ENCODE measurements around the gene RPL36. TPM values are rescaled to one million over a fixed set of nuclear protein-coding genes. Genes with fewer than 3 reads are reported as not detected.

RPL36 gene
- total RNA-seq, 1 donor from 2014 or later, result 435 TPM

DNA sequence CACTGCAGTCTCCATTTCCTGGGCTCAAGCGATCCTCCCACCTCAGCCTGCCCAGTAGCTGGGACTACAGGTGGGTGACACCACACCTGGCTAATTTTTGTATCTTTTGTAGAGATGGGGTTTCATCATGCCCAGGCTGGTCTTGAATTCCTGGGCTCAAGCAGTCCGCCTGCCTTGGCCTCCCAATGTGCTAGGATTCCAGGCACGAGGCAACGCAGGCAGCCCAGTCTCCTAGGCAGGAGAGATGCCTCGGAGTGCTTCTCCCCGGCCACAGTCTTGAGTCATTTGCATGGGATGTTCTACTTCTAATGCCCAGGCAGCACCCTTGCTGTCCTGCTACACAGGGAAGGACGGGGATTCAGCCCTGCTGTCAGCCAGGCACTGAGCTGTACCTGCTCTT, 18.5 kb upstream of the RPL36 start:
- ATAC-seq (no peak), DNase-seq (ENCODE audit: missing footprints) (no peak)
- intact Hi-C loops (cut with DNase I), result no loop called here

DNA sequence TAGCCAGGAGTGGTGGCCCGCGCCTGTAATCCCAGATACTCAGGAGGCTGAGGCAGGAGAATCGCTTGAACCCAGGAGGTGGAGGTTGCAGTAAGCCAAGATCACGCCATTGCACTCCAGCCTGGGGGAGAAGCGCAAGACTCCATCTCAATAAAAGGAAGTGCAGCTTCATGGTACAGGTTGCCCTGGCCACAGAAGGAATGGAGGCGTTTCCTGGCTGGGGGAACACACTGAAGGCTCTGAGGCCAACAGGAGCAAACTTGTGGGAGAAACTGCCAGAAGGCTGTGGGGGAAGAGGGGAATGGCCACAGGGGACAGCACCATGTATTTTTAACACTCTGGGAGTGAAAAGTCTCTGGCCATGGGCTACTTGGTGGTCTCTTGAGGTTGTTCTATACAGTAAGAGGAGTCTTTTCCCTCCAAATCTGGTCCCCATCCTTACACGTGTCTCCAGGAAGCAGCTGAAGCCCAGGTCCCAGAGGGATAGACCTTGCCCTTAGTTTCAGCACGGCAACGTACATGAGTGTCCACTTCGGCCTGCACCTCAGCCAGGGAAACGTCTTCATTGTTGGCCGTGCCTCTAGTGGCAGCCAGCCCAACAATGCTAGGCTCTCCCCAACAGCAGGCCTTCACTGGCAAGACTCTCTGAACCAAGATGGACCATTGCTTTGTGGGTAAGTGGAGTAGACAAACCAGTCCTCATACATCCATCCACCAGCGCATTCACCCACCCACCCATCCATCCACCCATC, 17.2 kb upstream of the RPL36 start:
- DNase-seq (ENCODE audit: missing footprints), result no peak

DNA sequence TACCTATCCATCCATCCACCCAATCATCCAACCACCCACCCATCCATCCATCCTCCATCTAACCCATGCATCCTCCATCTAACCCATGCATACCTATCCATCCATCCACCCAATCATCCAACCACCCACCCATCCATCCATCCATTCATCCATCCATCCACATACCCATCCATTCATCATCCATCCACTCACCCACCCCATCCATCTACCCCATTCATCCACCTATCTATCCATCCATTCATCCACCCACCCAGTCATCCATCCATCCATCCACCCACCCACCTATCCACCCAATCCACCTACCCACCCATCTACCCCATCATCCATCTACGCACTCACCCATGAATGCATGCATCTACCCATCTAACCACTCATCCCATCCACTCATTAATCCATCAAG, 16.3 kb upstream of the RPL36 start:
- intact Hi-C loops (cut with DNase I), result no loop called here
- ATAC-seq (no peak), DNase-seq (ENCODE audit: missing footprints) (no peak)

More for the DNA sequence above, 17.2 kb upstream of the RPL36 start:
- no peak for ATAC-seq
- intact Hi-C loops (cut with DNase I), result no loop called here

DNA sequence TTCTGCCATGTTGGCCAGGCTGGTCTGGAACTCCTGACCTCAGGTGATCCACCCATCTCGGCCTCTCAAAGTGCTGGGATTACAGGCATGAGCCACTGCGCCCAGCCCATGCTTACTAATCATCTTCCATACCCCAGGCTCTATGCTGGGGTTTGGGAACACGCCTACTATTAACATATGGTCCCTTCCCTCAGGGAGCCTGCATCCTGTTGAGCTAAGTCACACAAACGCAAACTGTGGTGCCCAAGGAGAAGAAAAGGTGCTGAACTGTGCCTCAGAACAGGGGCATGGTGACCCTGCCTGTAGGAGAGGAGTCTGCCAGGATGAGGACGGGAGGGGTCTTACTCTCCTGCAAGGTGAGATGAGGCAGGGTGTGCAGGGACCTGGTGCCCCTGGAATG, 15.4 kb upstream of the RPL36 start:
- DNase-seq (ENCODE audit: missing footprints) (no peak), ATAC-seq (no peak)
- intact Hi-C loops (cut with DNase I), result no loop called here

DNA sequence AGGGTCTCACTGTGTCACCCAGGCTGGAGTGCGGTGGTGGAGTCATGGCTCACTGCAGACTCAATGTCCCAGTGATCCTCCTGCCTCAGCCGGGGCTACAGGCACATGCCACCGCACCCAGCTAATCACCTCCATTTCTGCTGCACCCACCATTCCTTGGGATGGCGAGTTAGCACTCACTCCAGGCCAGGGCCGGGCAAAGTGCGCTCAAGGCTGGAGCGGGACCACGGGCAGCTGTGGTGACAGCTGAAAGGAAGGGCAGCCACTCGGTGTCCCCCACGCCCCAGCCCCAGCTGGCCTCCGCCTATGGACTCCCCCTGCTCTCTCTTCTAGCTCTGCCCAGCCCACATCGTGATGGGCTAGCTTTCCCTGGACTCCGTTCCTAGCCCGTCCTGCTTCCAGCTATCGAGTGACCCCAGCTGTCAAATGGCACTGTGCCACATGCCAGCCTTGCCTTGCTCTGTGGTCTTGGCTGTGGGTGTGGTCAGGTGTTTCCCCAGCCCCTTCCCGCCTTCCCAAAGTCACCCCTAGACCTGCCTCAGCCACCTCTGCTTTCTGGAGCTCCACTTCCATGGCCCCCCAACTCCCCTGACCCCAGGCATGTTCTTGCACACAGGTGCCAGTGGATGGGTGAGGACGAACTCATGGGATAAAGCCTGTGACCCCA, 13.9 kb upstream of the RPL36 start:
- DNase-seq (ENCODE audit: missing footprints) (no peak), ATAC-seq (no peak)
- intact Hi-C loops (cut with DNase I), result no loop called here

DNA sequence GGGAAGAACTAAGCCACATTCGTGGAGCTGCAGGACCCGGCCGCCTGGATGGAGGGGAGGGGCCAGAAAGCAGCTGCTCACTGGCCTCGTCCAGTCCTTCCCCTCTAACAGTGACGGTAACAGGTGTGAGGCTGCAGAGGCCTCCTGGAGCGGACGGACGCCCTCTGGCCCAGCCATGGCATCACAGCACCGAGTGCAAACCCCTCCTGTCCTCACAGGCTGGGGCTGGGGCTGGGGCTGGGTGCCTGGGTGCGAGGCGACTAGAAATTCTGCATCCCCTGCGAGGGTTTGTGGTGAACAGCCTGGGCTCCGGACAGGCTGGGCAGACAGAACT, 13.4 kb upstream of the RPL36 start:
- ATAC-seq, result no peak
- intact Hi-C loops (cut with DNase I), result no loop called here

DNA sequence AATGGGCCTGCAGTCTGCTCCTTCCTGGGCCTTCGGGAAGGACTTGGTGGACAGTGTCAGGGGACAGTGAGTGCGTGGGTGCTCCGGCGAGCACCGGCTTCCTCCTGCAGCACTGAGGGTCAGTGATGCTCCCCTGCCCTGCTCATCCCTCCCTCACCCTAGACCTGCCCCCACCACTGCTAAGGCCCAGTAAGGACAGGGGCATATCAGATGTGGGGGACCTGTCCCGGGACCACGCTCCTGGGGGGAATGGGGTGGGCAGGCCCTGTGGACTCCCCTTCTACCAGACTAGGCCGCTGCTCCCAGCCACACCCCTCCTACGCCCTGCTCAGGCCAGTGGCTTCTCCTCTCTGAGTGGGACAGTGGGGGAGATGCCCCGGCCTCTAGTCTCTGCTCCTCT, 13.0 kb upstream of the RPL36 start:
- DNase-seq (ENCODE audit: missing footprints), result no peak
- ATAC-seq, result no peak
- intact Hi-C loops (cut with DNase I), result no loop called here

More for the DNA sequence above, 13.4 kb upstream of the RPL36 start:
- no peak for DNase-seq (ENCODE audit: missing footprints)

- ATAC-seq (no peak), DNase-seq (ENCODE audit: missing footprints) (no peak)
- intact Hi-C loops (cut with DNase I), result no loop called here
These were observed 12.5 kb upstream of the RPL36 start for GRCh38 chr19:5677580-5677979.

DNA sequence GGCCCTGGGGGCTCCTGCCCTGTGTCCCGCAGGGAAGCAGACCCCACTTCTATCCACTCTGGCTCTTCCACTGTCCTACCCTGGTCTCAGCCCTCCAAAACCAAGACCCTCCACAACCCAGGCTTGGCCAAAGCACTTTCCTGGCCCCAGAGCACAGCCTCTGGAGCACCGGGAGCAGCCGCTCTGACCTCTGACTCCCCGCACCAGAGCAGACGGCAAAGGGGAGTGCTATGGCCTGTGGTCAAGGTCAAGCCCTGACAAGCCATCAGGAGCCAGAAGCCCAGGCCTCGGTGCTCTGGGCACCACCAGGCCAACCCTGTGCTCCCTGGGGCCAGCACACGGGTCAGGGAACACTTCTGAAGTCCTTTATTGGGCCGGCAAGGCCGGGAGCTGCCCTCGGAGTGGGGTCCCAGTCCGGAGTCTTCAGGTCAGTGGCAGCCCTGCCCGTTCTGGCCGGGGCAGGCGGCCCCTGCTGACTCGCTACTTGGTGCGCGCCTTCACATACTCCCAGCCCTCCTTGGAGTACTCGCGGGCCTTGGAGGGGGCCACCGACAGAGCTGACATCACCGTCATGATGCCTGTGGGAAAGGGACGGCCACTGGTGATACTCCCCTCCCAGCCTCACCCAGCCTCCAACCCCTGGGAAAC, 11.9 kb upstream of the RPL36 start:
- DNase-seq (ENCODE audit: missing footprints) (no peak), ATAC-seq (no peak)
- intact Hi-C loops (cut with DNase I), result no loop called here

DNA sequence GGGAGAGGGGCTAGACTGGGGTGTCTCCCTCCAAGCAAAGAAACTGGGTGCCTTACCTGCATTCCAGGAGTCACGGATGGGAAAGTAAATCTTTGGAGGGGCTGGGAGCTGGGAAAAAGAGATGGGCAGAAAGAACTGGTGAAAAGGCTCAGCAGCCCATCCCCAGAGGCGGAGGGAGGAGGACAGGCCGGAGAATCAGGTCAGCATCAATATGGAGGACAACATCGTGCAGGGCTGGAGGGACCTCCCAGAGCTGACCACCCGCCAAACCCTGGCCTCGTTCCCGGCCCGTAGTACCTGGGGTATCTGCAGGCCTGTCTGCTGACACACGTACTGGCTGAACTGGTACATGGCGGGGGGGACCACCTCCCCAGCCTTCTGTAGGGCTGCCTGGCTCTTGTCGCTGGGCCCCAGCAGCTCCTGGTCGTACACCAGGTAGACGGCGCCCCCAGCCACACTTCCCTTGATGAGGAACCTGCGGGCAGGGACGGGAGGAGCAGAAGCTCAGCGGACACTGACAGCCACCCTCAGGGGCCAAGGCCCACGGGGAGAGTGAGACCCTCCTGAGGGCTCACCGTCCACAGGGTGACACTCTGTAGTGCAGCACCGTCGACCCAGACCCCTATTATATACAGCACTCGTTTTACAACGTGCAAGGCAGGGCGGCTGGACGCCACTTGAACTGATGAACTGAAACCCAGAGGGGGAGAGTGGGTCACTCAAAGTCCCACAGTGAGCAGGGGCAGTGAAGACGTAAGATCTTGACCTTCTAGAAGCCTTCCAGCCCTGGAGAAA, 10.6 kb upstream of the RPL36 start:
- DNase-seq (ENCODE audit: missing footprints) (no peak), ATAC-seq (no peak)
- intact Hi-C loops (cut with DNase I), result loop anchor here (2.0 to 5.0 kb wide), 3 partner anchors 43 to 111 kb away; partner anchors contain the start of genes CATSPERD, DUS3L, LONP1 and SAFB

- ATAC-seq (peak; percentile 4), DNase-seq (ENCODE audit: missing footprints) (no peak)
- intact Hi-C loops (cut with DNase I), result loop anchor here (2.0 to 5.0 kb wide), 3 partner anchors 42 to 111 kb away; partner anchors contain the start of genes CATSPERD, DUS3L, LONP1 and SAFB
These were observed 10.0 kb upstream of the RPL36 start for GRCh38 chr19:5680084-5680436.

- intact Hi-C loops (cut with DNase I), result loop anchor here (2.0 to 5.0 kb wide), 3 partner anchors 42 to 110 kb away; partner anchors contain the start of genes CATSPERD, DUS3L, LONP1 and SAFB
- peak; percentile 94 for ATAC-seq
These were observed 9.4 kb upstream of the RPL36 start, which contains the start of the genes HSD11B1L and MICOS13 for GRCh38 chr19:5680437-5681368. Gene HSD11B1L (plus strand): TSS chr19:5681027. CDS start chr19:5684833, 3,806 bp downstream. Gene MICOS13 (minus strand): TSS chr19:5680516. CDS start chr19:5680486, 30 bp downstream.

GRCh38 chr19:5681391-5682106, 8.5 kb upstream of the RPL36 start:
- DNase-seq (ENCODE audit: missing footprints), result no peak
- no peak for ATAC-seq
- intact Hi-C loops (cut with DNase I), result loop anchor here (2.0 to 5.0 kb wide), 3 partner anchors 41 to 109 kb away; partner anchors contain the start of genes CATSPERD, DUS3L, LONP1 and SAFB

More at GRCh38 chr19:5680437-5681368, 9.4 kb upstream of the RPL36 start, which contains the start of the genes HSD11B1L and MICOS13:
- DNase-seq (ENCODE audit: missing footprints), result peak; percentile 100

- ATAC-seq (no peak), DNase-seq (ENCODE audit: missing footprints) (no peak)
- intact Hi-C loops (cut with DNase I), result loop anchor here (5.0 kb wide), 1 partner anchor 40 kb away; the partner anchor contains the start of genes CATSPERD and LONP1
These were observed 8.0 kb upstream of the RPL36 start for GRCh38 chr19:5682107-5682482.

DNA sequence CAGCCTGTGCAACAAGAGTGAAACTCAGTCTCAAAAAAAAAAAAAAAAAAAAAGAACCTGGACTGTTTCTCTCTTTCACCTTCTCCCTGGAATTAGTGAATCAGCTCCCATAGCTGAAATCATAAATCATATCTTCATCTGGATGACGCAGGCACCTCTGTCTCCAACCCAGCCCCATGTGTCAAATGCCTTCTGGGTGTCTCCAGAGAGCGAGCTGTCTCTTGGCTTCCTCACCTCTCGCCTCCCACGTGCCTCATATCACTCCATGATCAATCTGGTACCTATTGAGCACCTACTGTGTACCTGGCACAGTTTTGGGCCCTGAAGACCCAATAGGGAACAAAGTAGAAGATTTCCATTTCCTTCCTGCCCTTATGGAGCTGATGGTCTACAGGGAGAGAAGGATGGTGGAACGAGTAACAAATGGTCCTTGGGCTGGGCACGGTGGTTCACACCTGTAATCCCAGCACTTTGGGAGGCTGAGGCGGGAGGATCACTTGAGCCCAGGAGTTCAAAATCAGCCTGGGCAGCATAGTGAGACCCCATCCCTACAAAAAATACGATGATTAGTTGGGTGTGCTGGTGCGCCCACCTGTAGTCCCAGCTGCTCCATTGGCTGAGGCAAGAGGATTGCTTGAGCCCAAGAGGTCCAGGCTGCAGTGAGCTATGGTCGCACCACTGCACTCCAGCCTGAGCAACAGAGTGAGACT, 6.8 kb upstream of the RPL36 start:
- no peak for DNase-seq (ENCODE audit: missing footprints)
- ATAC-seq, result no peak
- intact Hi-C loops (cut with DNase I), result loop anchor here (5.0 kb wide), 1 partner anchor 39 kb away; the partner anchor contains the start of genes CATSPERD and LONP1
